Endothelial cell of umbilical vein (primary cell): ENCODE data around the gene HTRA3. TPM values are rescaled to one million over a fixed set of nuclear protein-coding genes. Genes with fewer than 3 reads are reported as not detected.
A peak's percentile ranks its signal among the peaks of the same experiment; 100 is the strongest.

ENCODE experiments used
- BruUV-seq: library from RNA; stranded (reverse); fragments of 400-500 nt; replicated peaks from 2 replicates; lab custom pipeline; 2021; lab: Mats Ljungman, UMichigan
- CTCF ChIA-PET: fragments of 300-600, 350-600 bp; sonication (Branson Sonifier 250); formaldehyde crosslinking; loops from one replicate; lab custom pipeline; 2021; ENCODE audit warnings: antibody characterized with exemption, inconsistent platforms; lab: Charles Lee
- POLR2A ChIA-PET: fragments of 300-600, 350-600 bp; sonication (Branson Sonifier 250); formaldehyde crosslinking; loops from one replicate; lab custom pipeline; 2021; ENCODE audit warnings: antibody characterized with exemption, inconsistent platforms; lab: Charles Lee
- DNase-seq: peaks from one replicate; pipeline ENCODE4 v3.0.0-alpha.2; 2011; ENCODE audit warnings: low read depth, low spot score
- FAIRE-seq: peaks from 2 replicates; lab custom pipeline; 2011; peaks lifted over from hg19 to GRCh38; lab: Jason Lieb, UNC
- H2AFZ ChIP-seq: 2 replicates; pipeline ENCODE4 v1.6.0; 2012; ENCODE audit warnings: low read depth, low read length, control low read depth, inconsistent platforms
- H3K27ac ChIP-seq: 2 replicates; pipeline ENCODE4 v1.5.1; 2011; ENCODE audit warnings: low read depth, mild to moderate bottlenecking, control low read depth, low read length, moderate library complexity; ENCODE audit not compliant: insufficient read depth
- H3K27me3 ChIP-seq, 2 experiments: 2 replicates each; pipeline versions ENCODE4 v1.6.0 to v1.6.1; 2011; ENCODE audit warnings: low read length in 2 of 2, mixed read lengths in 1 of 2; ENCODE audit not compliant: control insufficient read depth in 2 of 2, insufficient read depth in 2 of 2
- H3K36me3 ChIP-seq, 2 experiments: 2 replicates in 1 of 2; 3 replicates in 1 of 2; pipeline ENCODE4 v1.5.1; 2011; ENCODE audit warnings: low read length in 2 of 2, mild to moderate bottlenecking in 1 of 2, moderate library complexity in 1 of 2; ENCODE audit not compliant: control insufficient read depth in 2 of 2, insufficient read depth in 2 of 2; ENCODE audit errors: extremely low read depth in 1 of 2
- H3K4me1 ChIP-seq: 3 replicates; pipeline ENCODE4 v1.5.1; 2011; ENCODE audit warnings: mild to moderate bottlenecking, low read length; ENCODE audit not compliant: control insufficient read depth, insufficient read depth; ENCODE audit errors: extremely low read depth
- H3K4me2 ChIP-seq: 2 replicates; pipeline ENCODE4 v1.6.1; 2011; ENCODE audit warnings: low read length, control low read depth, mixed read lengths; ENCODE audit not compliant: insufficient read depth
- H3K4me3 ChIP-seq, 3 experiments: fragments of 200-600 bp in 1 of 3; sonication (generic), shearing (Covaris generic) in 1 of 3; replicated peaks in 1 of 3; 2 replicates each; pipeline ENCODE4 v1.5.1; 2011 to 2016; ENCODE audit warnings: control low read depth in 3 of 3, low read length in 3 of 3, mild to moderate bottlenecking in 2 of 3, inconsistent platforms in 1 of 3, low read depth in 1 of 3, moderate library complexity in 1 of 3; ENCODE audit not compliant: insufficient read depth in 1 of 3
- H3K79me2 ChIP-seq: 2 replicates; pipeline ENCODE4 v1.6.0; 2012; ENCODE audit warnings: low read length, inconsistent platforms; ENCODE audit not compliant: control insufficient read depth, insufficient read depth
- H3K9ac ChIP-seq: replicated peaks from 2 replicates; pipeline ENCODE3; 2011; ENCODE audit warnings: low read length, control low read depth; ENCODE audit not compliant: insufficient read depth; ENCODE audit errors: extremely low read depth
- H3K9me1 ChIP-seq: replicated peaks from 3 replicates; pipeline ENCODE4 v1.6.0; 2011; ENCODE audit warnings: mild to moderate bottlenecking, low read length; ENCODE audit not compliant: control insufficient read depth, insufficient read depth; ENCODE audit errors: extremely low read depth
- H3K9me3 ChIP-seq: replicated peaks from 2 replicates; pipeline ENCODE4 v1.5.1; 2012; ENCODE audit warnings: low read length, inconsistent platforms; ENCODE audit not compliant: control insufficient read depth, insufficient read depth
- H4K20me1 ChIP-seq: replicated peaks from 2 replicates; pipeline ENCODE3; 2011; ENCODE audit warnings: mild to moderate bottlenecking, low read length; ENCODE audit not compliant: control insufficient read depth, insufficient read depth; ENCODE audit errors: extremely low read depth
- CTCF ChIP-seq, 2 donors: IDR thresholded peaks; 1 replicate in 1 of 2; 2 replicates in 1 of 2; pipeline ENCODE4 v1.5.1; 2011; ENCODE audit warnings: low read length in 2 of 2, mild to moderate bottlenecking in 2 of 2, moderate library complexity in 2 of 2, control low read depth in 1 of 2, inconsistent platforms in 1 of 2, low read depth in 1 of 2; ENCODE audit not compliant: insufficient read depth in 1 of 2; ENCODE audit errors: extremely low read depth in 1 of 2
- EZH2 ChIP-seq: IDR thresholded peaks from 2 replicates; pipeline ENCODE4 v1.6.1; 2012; ENCODE audit warnings: borderline replicate concordance, low read depth, mild to moderate bottlenecking, moderate library complexity, low read length, inconsistent platforms; ENCODE audit not compliant: severe bottlenecking
- FOS ChIP-seq: IDR thresholded peaks from 2 replicates; pipeline ENCODE4 v1.6.1; 2011; ENCODE audit warnings: mild to moderate bottlenecking, low read length, moderate library complexity, borderline replicate concordance; ENCODE audit not compliant: insufficient read depth
- GATA2 ChIP-seq: IDR thresholded peaks from 2 replicates; pipeline ENCODE4 v1.7.0; 2011; ENCODE audit warnings: low read depth, mild to moderate bottlenecking, moderate library complexity, mixed read lengths, low read length; ENCODE audit not compliant: insufficient read length, insufficient read depth
- JUN ChIP-seq: IDR thresholded peaks from 2 replicates; pipeline ENCODE4 v1.6.1; 2011; ENCODE audit warnings: borderline replicate concordance, low read depth; ENCODE audit not compliant: insufficient read length, insufficient read depth
- MAX ChIP-seq: IDR thresholded peaks from 2 replicates; pipeline ENCODE4 v1.6.1; 2011; ENCODE audit not compliant: insufficient read depth, insufficient read length
- MYC ChIP-seq: IDR thresholded peaks from one replicate; pipeline ENCODE4 v1.6.1; 2011; ENCODE audit warnings: mild to moderate bottlenecking, low read depth, low read length
- POLR2A ChIP-seq: IDR thresholded peaks from 2 replicates; pipeline ENCODE4 v1.6.1; 2012; ENCODE audit warnings: low read depth, mild to moderate bottlenecking, control low read depth, low read length
- POLR2AphosphoS5 ChIP-seq: IDR thresholded peaks from 2 replicates; pipeline ENCODE4 v1.6.1; 2012; ENCODE audit warnings: low read depth, mild to moderate bottlenecking, control low read depth, low read length, moderate library complexity; ENCODE audit not compliant: insufficient read depth
- dilution Hi-C: fragments of 300-500 bp; cut with MboI; formaldehyde crosslinking; loops from one replicate; pipeline ENCODE4 v1.15.0; 2019; ENCODE audit warnings: low sequenced_read_pairs; ENCODE audit not compliant: extremely low pct_ligation_motif_present
- intact Hi-C: fragments of 100-400 bp; cut with micrococcal nuclease; formaldehyde crosslinking; loops from one replicate; pipeline ENCODE4 v1.10.0; 2022
- polyA plus RNA-seq, 4 experiments: library from polyadenylated mRNA; depleted of rRNA in 3 of 4; stranded (reverse) in 3 of 4; unstranded in 1 of 4; fragments of >200 nt; gene quantifications; 2 replicates each; pipeline versions ENCODE4 v1.2.1 to v1.2.3, GENCODE V29; 2011 to 2012; ENCODE audit warnings: missing spikeins in 1 of 4
- total RNA-seq: library from RNA; stranded (reverse); gene quantifications from 2 replicates; pipeline ENCODE4 v1.2.3, GENCODE V29; 2021

HTRA3 gene
- total and polyA plus RNA-seq, 2 donors (not counting 3 experiments of a cell fraction or from before 2014, with no cell fraction given), result 9.0 to 12.0 TPM

- no TSS peak for BruUV-seq
- peaks cover 3 to 5% of the 10 kb centered on the region in 2 experiments for H3K27me3 ChIP-seq
These were observed 35.5 kb downstream of the HTRA3 start for GRCh38 chr4:8304827-8305695.

More at GRCh38 chr4:8304827-8305695, 35.5 kb downstream of the HTRA3 start:
- FAIRE-seq, result peak; percentile 43
- intact Hi-C loops, result no loop called here
- no peaks in the 10 kb centered on the region for H3K4me1 ChIP-seq
- dilution Hi-C loops, result no loop called here
- H3K27ac ChIP-seq, result no peak overlapping the region
- H3K4me3 ChIP-seq, result no peak overlapping the region
- CTCF ChIA-PET, result interaction anchor here (1.9 to 2.2 kb wide), 2 partner anchors 14 to 38 kb away, joined by 5 to 7 read pairs; no protein-coding TSS in a partner anchor
- no peak overlapping the region for H3K9ac ChIP-seq
- H3K36me3 ChIP-seq, result no peaks in the 10 kb centered on the region
- no peak for DNase-seq
- H3K79me2 ChIP-seq, result no peaks in the 10 kb centered on the region
- no peaks in the 10 kb centered on the region for H3K9me3 ChIP-seq
- no peaks in the 10 kb centered on the region for H4K20me1 ChIP-seq
- no peak for TF ChIP-seq MAX
- TF ChIP-seq EZH2, result no peak
- TF ChIP-seq CTCF (IDR thresholded peaks at IDR 0.05; ENCODE audit: extremely low read depth in 1 of 2, insufficient read depth in 1 of 2, low read depth in 1 of 2, low read length in 2 of 2), result no peak
- TF ChIP-seq POLR2AphosphoS5, result no peak
- TF ChIP-seq MYC, result no peak
- no peak for TF ChIP-seq JUN
- no peak for TF ChIP-seq GATA2
- no peak for TF ChIP-seq FOS
- TF ChIP-seq POLR2A, result no peak
- no peaks in the 10 kb centered on the region for H3K9me1 ChIP-seq
- no peak overlapping the region for H2AFZ ChIP-seq
- H3K4me2 ChIP-seq, result no peak overlapping the region
- POLR2A ChIA-PET, result no interaction called here
